Nucleus accumbens (tissue), 56 donors: Measurements from ENCODE around the gene SYNJ1.
"Not testable (repeated sequence)": the region's sequence is repeated elsewhere in the genome, so short reads cannot be mapped to it uniquely, and the experiment has no call there.

Experiments used
- DNase-seq, 56 donors: peaks; one replicate each; lab custom pipeline; 2025; lab: John Stamatoyannopoulos, UW

SYNJ1 gene

GRCh38 chr21:32727687-32728455 is at the start of gene SYNJ1:
Gene SYNJ1, minus strand, starts transcription at chr21:32728013. Its CDS starts 1,118 bp downstream, at chr21:32726895.
- peak; percentile 60 to 97 (median 91) for DNase-seq

- no peak for DNase-seq
Observed at GRCh38 chr21:32777269-32777668, 49.5 kb upstream of the SYNJ1 start.

- no peak for DNase-seq
Observed at GRCh38 chr21:32776743-32777142, 48.9 kb upstream of the SYNJ1 start.

- not testable (repeated sequence) for DNase-seq
Observed at GRCh38 chr21:32773048-32773344, 45.2 kb upstream of the SYNJ1 start.

GRCh38 chr21:32772281-32773047 is 44.7 kb upstream of the SYNJ1 start:
- DNase-seq = no peak

GRCh38 chr21:32770871-32771523 is 43.2 kb upstream of the SYNJ1 start:
- peak in 27 of 56 donors; percentile 16 to 65 (median 45) for DNase-seq

GRCh38 chr21:32768530-32768929 is 40.7 kb upstream of the SYNJ1 start:
- no peak for DNase-seq

GRCh38 chr21:32765058-32765457 is 37.2 kb upstream of the SYNJ1 start:
- DNase-seq = no peak

- DNase-seq = no peak
Observed at GRCh38 chr21:32764186-32764585, 36.4 kb upstream of the SYNJ1 start.

- DNase-seq = no peak
Observed at GRCh38 chr21:32757804-32758203, 30.0 kb upstream of the SYNJ1 start.

- DNase-seq = no peak
Observed at GRCh38 chr21:32756096-32756495, 28.3 kb upstream of the SYNJ1 start.

- no peak for DNase-seq
Observed at GRCh38 chr21:32753818-32754585, 26.2 kb upstream of the SYNJ1 start.

- DNase-seq = no peak
Observed at GRCh38 chr21:32750405-32750804, 22.6 kb upstream of the SYNJ1 start.

GRCh38 chr21:32749662-32750061 is 21.8 kb upstream of the SYNJ1 start:
- DNase-seq = no peak

GRCh38 chr21:32748529-32748928 is 20.7 kb upstream of the SYNJ1 start:
- DNase-seq = no peak

GRCh38 chr21:32747396-32747795 is 19.6 kb upstream of the SYNJ1 start:
- DNase-seq = no peak

- DNase-seq = not testable (repeated sequence)
Observed at GRCh38 chr21:32746711-32747110, 18.9 kb upstream of the SYNJ1 start.

- DNase-seq = no peak
Observed at GRCh38 chr21:32742396-32742795, 14.6 kb upstream of the SYNJ1 start.

- DNase-seq = no peak
Observed at GRCh38 chr21:32741336-32741735, 13.5 kb upstream of the SYNJ1 start.

- DNase-seq = no peak
Observed at GRCh38 chr21:32739946-32740345, 12.1 kb upstream of the SYNJ1 start.

GRCh38 chr21:32736083-32736482 is 8.3 kb upstream of the SYNJ1 start:
- DNase-seq = not testable (repeated sequence)
